Activated CD4-positive, alpha-beta T cell treated with anti-CD3 and anti-CD28 coated beads for 24 hours (primary cell): ENCODE measurements around the gene PLIN5.

Experiments used
- DNase-seq, 2 donors: peaks; one replicate each; pipeline ENCODE4 v3.0.0-alpha.2; 2020; ENCODE audit warnings: low read depth in 2 of 2

PLIN5 gene

GRCh38 chr19:4505570-4506448 is 29.2 kb downstream of the PLIN5 start:
- no peak for DNase-seq

GRCh38 chr19:4504891-4505569 is 30.0 kb downstream of the PLIN5 start:
- DNase-seq = no peak

GRCh38 chr19:4504297-4504701 is 30.7 kb downstream of the PLIN5 start:
- no peak for DNase-seq

GRCh38 chr19:4503825-4504170 is 31.2 kb downstream of the PLIN5 start:
- no peak for DNase-seq

GRCh38 chr19:4503132-4503824 is 31.7 kb downstream of the PLIN5 start:
- DNase-seq = no peak

GRCh38 chr19:4502282-4503131 is 32.5 kb downstream of the PLIN5 start:
- no peak for DNase-seq

- no peak for DNase-seq
These were observed 33.3 kb downstream of the PLIN5 start for GRCh38 chr19:4501691-4502090.

- DNase-seq = no peak
These were observed 34.0 kb downstream of the PLIN5 start for GRCh38 chr19:4500841-4501591.

- no peak for DNase-seq
These were observed 35.2 kb downstream of the PLIN5 start for GRCh38 chr19:4499855-4500254.

- no peak for DNase-seq
These were observed 35.7 kb downstream of the PLIN5 start for GRCh38 chr19:4499318-4499717.

- DNase-seq = no peak
These were observed 36.3 kb downstream of the PLIN5 start for GRCh38 chr19:4498694-4499093.

GRCh38 chr19:4497770-4498389 is 37.1 kb downstream of the PLIN5 start:
- DNase-seq = no peak

GRCh38 chr19:4496304-4496703 is 38.7 kb downstream of the PLIN5 start:
- no peak for DNase-seq

GRCh38 chr19:4495471-4495870 is 39.6 kb downstream of the PLIN5 start:
- DNase-seq = no peak

- no peak for DNase-seq
These were observed 40.3 kb downstream of the PLIN5 start for GRCh38 chr19:4494691-4495064.

- DNase-seq = no peak
These were observed 40.9 kb downstream of the PLIN5 start for GRCh38 chr19:4493929-4494690.

- DNase-seq = no peak
These were observed 41.7 kb downstream of the PLIN5 start for GRCh38 chr19:4493104-4493928.

- DNase-seq = no peak
These were observed 42.5 kb downstream of the PLIN5 start for GRCh38 chr19:4492337-4493103.
